GM18498 (cell line): ENCODE measurements around the gene DYNLRB1.

Source experiments
- ATAC-seq: cut with Tn5 transposase; IDR thresholded peaks from one replicate; pipeline ENCODE4 v1.9.1; 2021; ENCODE audit warnings: mild to moderate bottlenecking, moderate library complexity; ENCODE audit not compliant: unreplicated experiment

DYNLRB1 gene

DNA sequence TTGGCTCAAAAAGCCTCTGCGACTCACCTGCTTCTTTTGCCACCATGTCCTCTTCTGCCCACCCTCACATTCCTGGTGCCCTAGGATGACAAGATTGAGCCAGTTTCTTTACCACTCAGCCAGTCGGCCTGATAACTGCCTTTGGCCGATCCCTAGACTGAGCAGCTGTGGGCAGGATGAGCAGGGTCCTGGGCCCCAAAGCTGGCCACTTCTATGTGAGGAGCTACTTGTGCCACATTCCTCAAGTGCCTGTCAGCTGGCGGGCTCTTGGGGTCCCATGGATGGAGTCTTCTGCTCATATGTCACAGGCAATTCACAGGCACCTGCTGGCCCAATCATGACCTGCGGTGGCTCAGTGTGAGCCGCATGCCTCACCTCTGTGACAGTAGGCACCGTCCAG, 16.5 kb downstream of the DYNLRB1 start:
- no peak for ATAC-seq

DNA sequence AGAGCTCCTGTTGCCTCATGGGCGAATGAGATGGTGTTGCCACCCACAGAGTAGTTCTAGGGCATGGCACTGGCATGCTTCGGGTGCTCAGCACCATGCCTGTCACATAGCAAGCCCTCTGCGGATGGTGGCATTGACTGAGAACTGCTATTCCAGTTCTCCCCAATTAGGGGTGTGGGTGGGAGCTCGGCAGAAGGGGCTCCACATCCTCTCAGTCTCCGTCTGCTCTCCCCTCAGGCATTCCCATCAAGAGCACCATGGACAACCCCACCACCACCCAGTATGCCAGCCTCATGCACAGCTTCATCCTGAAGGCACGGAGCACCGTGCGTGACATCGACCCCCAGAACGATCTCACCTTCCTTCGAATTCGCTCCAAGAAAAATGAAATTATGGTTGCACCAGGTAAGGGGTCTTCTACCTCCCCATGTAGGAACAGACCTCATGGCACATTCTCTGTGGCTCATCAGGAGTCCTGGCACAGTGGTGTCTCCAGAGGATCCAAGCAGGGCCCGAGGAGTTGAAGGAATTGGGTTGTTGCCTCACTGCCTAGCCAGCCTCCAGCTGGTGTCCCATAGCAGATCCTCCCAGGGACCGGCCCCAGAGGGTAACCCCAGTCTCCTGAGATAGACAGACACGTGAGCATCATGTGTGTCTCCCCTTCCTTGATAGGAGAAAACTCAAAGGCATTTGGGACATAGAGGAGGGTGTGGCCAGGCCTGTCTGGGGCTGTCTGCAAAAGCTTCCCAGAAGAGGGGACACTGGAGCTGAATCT, 18.4 kb downstream of the DYNLRB1 start:
- ATAC-seq, result no peak

DNA sequence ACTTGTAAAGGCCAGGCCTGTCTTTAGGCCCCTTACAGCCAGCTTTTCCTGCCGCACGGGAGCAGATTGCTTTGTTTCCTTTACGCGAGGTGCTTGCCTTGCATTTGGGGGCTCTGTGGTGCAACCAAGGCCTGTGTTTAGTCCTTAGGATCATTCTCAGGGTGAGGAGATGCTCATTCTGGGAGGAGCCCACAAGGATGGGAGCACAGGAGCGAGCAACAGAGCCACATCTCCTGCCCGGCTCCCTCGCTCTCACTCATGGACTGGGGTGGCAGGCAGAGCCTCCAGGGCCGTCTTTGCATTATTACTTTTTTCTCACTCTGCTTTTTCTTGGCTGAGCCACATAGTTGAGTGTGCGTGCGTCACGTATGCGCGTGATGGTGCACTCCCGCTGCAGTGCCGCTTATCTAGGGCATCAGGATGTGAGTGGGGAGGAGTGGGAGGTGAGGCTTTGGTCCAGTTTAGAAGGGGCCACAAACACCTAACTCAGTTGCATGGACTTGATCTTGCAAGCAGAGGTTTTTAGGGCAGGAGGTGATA, 19.1 kb downstream of the DYNLRB1 start:
- ATAC-seq, result no peak

DNA sequence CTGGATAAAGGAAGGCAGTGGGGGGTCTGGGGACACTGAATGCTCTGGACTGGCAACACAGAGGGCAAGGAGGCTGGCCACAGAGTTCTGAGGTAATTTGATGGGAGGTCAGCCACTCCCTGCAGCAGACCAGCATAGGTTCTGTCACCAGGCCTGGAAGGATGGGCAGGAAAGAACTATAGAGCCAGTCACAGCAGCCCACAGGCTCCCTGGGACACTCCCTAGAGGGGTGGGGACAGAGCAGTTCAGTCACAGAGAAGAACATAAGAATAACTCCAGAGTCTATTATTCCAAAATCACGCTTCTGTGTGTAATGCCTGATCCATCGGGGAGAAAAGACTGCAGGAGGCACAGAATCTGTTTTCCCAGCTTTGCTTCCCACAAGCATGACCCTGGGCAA, 19.6 kb downstream of the DYNLRB1 start:
- ATAC-seq, result no peak

DNA sequence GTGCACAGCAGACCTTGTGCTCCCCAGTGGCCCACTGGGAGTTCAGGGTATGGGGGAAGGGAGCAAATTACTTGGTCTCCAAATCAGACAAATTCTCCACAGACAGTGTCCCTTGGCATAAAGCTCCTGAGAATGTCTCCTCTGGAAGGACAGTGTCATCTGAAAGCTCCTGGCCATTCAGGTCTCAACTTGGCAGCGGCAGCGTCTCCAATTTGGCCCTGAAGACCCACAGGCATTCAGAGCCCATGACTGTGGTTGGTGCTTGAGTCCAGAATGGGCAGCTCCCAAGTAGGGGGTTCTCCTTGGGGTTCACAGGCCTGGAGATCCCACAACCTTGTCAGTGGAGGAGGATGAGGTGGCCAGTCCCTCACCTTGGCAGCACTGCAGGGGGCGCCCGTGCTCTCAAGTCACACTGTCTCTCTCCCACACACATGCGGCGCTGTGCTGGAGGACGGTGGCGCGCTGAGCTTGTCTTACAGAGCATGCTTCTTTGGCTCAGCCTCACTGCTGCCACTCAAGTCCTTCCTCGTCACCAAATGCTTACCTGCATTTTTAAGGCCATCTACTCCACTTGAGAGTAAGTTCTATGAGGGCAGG, 20.7 kb downstream of the DYNLRB1 start:
- ATAC-seq, result no peak

DNA sequence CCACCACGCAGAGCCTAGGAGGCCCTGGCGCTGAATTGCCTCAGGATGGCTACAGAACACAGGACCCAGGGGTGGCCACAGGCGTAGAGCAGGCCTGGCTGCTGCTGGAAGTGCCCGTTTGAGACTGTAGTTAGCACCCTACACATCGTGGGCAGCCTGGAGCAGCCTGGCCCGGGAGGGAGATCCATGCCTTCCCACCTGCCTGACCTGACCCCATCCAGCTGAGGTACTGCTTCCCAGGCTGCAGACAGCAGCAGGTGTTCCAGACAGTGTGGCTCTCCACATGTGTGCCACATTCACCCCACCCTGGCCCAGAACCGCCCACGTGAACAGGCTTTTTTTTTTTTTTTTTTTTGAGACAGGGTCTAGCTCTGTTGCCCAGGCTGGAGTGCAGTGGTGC, 21.4 kb downstream of the DYNLRB1 start:
- no peak for ATAC-seq

DNA sequence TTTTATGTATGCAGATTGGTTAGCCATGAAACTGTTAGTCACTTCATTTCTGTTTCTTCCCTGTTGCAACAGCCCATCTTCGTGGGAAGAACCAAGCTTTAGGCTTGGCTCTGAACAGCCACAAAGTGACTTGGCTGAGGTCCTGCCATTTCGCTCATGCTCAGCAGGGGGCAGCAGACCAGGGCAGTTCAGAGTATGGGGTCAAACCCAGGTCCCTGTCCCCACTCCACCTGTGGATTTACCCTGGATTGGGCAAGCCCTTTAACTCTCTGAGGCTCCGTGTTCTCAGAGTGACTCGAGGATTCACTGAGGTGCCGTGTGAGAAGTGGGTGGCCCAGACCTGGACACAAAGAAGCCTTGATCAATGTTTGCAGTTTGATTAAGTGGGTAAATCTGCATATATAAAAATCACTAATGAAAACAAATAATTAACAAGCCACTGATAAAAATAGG, 22.5 kb downstream of the DYNLRB1 start:
- ATAC-seq, result no peak

DNA sequence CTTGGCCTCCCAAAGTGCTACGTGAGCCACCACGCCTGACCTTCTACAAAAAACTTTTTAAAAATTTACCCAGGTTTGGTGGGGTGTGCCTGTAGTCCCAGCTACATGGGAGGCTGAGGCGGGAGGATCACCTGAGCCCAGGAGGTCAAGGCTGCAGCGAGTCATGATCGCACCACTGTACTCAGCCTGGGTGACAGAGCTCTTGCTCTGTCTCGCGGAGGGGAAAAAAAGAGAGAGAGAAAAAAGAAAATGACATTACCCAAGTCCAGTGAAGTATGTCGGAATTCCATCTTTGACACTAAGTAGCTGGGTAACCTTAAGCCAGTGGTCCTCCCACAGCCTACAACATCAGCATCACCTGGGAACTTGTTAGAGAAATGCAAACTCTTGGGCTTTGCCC, 23.5 kb downstream of the DYNLRB1 start:
- ATAC-seq, result no peak

DNA sequence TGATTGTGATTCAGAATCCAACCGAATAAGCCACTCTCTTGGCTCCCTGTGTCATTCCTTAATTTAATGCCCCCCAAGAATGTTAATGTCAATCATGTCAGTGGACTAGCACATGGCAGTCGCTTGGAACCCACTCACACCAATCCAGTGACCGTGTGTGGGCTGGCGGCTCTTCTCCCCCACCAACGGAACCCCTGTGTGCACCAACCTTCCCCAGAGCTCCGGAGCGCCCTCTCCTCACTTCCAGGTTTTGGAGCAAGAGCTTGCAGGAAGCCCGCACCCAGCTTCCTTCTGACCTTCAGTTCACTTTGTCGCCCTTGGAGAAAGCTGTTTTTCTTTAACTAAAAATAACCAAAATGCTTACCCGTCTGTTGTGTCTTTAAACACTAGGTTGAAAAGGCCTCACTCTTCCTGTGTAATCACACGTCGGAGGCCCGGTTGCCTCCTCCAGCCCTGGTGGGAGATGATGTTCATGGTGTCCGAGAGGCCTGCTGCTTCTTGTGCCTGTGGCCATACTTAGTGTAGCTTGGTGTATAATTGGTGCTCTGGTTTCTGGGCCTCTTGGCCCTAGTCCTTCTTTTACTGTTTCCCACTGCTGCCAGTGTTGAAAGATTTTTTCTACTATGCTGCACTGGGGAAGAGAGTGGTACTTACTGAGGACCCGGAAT, 24.5 kb downstream of the DYNLRB1 start:
- ATAC-seq, result no peak

DNA sequence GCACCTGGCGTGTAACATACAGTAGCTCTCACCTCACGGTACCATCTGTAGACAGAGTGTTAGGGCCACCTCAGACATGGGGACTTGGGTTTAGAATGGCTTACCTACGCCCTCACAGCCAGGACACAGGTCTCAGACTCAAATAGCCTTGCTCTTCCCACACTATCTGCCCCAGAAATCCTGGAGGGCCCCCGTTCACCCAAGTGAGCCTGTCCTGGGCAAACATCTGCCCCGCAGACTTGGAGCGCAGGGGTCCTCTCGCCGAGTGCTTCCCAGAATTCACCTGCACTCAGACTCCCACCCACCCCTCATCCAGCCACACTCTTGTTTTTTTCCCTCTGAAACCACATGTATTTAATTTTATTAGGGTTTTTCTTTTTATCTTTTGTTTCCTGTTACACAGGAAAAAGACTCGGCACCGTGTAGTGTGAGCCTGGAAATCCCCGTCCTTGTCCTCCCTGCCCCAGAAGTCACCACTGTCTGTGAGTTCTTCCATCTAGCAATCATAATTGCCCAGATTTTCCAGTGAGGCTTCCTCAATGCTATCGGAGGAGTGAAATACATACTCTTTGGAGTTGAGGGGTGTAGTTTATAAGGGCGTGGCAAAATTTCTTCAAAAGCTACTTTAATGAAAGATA, 25.2 kb downstream of the DYNLRB1 start:
- no peak for ATAC-seq

DNA sequence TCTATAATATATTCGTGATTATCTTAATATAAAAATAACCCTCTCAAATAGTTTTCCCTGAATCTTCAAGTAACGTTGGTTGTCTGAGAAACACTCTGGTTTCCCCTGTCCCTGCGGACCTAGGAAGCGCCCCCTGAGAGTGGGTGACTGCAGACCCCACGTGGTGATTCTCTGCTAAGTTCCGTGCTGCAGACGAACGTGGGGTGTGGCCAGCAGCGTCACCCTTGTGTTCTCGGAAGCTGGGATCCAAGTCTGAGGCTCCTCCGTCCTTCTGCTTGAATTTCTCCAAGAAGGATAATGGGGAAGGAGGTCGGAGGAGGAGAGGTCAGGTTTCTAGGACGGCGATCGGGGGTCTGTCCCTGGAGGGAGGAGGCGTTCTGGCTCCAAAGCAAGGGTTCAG, 25.7 kb downstream of the DYNLRB1 start:
- no peak for ATAC-seq

DNA sequence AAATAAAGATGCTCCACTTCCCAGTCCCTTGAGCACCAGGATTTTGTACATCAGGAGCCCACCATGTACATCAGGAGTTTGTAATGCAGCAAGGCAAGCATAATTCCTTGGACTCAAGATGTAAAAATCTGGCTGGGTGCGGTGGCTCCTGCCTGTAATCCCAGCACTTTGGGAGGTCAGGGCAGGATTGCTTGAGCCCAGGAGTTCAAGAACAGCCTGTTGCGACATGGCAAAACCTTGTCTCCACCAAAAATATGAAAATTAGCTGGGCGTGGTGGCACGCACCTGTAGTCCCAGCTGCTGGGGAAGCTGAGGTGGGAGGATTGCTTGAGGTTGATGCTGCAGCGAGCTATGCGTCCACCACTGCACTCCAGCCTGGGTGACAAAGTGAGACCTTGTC, 26.2 kb downstream of the DYNLRB1 start:
- no peak for ATAC-seq

DNA sequence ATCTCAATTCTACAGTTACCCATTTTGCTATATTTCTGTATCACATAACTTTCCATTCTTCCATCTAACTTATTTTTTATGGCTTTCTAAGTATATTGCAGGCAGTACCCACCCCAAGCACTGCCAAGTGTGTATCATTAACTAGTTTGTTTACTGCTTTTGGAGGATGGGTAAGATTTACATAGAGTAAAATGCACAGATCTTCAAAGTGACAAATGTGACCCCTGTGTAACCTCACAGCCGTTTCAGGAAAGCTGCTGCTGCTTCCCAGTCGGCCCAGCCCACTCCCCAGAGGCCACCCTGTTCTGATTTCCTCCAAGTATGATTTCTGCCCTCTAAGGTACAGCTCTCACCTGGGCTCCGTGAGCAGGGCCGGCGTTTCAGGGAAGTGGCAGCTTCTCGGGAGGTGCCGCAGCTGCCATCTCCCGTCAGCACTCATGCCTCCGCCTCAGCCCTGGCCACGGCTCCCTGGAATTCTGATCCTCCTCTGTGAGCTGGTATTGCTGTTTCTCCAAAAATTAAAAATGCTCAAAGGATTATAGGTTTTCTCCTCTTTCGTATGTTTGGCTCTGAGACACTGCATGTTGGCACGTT, 27.3 kb downstream of the DYNLRB1 start:
- ATAC-seq, result no peak

DNA sequence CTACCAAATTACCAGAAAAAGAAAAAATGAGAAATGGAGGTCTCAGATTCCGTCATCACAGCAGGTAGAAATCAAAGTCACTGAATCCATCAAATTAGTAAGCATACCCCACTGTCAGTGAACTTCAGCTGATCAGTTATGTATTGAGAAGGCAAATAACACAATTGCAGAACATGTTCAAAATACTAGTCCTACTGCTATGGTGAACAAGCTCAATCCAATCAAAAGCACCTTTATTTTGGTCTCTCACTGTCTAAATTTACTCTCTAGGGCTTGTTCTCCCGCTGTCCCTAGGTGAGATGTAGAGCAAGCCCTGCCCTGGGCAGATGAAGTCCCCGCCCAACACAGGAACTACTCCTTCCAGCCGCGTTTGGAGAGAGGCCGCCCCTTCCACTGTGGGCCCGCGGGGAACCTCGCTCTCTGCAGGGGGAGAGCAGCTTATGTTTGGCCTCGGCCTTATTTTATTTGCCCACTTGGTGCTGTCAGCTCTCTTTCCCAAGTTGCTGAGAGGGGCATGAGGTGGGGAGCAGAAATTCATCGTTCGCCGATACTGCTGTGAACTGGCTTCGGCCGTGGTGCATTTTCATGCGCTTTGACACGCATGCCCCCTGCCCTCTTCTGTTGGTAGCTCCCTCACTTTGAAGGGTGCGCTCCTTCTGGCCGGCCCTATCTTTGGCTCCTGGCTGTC, 28.0 kb downstream of the DYNLRB1 start:
- ATAC-seq, result no peak

DNA sequence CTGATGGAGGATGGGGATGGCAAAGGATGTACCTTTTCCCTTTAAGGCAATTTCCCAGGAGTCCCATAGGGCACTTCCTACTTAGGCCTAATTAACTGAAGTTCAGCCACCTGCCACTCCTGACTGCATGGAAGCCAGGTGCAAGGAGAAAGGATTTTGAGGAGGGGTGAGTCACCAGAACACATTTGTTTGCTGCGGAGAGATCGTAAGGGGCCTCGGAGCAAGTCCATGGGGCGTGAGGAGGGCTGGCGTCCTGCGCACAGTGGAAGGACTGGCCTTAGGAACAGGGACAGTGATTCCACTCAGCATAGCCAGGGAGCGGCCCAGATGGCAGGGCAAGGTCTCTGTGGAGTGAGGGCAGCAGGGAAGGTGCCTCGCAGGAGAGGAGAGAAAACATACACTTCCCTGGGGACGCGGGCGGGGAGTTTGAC, 30.5 kb downstream of the DYNLRB1 start:
- ATAC-seq, result no peak

DNA sequence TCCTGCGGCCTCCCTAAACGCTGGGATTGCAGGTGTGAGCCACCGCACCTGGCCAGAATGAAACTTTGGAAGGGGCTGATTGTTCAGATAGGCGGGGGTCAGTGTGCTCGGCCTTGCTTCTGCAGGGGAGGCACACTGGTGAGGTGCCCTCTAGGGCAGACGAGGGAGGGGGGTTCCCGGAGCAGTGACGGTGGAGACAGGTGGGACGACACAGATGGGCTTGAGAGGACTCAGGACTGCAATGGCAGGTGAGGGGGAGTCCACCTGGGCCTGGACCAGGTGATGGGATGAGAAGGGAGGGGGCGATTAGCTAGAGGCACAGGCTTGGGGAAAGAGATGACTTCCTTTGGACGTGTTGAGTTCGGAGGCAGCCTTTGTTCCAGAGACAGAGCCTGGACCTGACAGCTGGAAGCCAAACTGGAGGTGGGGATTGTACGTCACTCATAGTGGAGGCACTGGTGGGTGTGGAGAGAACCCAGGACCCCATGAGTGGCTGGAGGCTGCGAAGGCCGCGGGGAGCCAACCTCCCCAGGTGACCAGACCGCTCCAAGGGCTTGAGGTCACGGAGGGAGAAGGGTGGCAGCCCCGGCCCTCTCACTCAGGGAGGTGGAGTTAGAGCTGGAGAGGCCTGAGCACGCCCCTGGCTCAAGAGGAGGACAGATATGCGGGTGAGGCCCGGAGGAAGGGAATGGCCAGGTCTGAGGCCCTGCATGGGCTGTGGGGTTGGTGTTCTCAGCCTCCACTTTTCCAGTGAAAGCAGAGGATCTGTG, 31.8 kb downstream of the DYNLRB1 start:
- no peak for ATAC-seq

DNA sequence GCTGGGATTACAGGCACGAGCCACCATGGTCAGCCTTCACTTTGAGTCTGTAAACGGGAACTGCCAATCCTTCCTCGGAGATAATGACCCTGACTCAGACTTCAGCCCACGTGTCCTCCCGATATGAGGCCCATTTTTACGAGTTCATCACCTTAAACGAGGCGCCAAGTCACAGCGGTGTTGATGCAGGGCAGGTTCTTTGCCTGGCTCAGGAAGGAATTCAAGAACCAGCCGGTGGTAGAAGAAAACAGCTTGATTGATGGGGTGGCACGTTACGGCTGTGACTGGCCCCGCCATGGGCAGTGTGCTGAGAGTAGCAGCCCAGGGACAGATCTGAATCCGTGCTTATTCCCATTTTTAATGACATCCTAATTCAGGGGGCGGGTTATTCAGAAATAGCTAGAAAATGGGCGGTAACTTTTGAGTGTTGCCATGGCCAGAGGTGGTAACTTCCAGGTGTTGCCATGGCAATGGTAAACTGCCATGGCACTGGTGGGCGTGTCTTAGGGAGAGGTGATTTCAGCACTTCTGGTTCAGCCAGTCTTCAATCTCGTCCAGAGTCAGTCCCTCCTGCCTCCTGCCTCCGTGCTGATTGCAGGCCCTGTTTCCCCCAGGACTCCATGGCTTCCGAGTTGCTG, 33.2 kb downstream of the DYNLRB1 start:
- no peak for ATAC-seq

DNA sequence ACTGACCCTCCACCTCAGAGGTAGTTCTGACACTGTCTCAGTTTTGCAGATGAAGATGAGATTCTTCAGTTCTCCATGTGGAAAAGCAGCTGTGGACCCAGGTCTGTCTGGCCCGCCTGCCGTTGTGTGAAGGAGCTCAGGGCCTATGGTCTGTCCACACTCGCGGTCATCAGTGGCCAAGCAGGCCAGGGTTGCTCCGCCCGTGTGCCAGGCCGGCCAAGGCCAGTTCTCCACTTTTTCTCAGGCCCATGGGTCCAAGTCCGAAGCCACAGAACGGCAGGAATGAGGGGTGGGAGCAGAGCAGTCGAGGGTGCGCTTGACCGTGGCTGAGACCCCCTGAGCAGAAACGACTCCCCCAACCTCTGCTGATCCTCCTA, 33.7 kb downstream of the DYNLRB1 start:
- ATAC-seq, result no peak

DNA sequence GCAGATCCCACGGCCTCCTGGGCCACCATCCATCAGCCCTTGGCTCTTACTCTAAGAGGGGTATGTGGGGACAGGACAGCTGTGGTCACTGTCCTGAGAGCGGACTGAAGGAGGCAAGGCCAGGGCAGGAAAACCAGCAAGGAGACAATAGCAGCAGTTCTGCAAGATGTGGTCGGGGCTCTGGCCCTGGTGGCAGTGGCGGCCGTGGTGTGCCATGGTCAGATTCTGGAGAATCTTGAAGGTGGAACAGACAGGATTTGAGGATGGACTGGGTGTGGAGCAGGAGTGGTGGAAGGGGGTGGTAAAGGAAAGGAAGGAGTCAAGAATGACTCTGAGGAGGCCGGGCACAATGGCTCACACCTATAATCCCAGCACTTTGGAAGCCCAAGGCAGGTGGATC, 36.3 kb downstream of the DYNLRB1 start:
- ATAC-seq, result no peak
